Endothelial cell of umbilical vein (primary cell): ENCODE results near the gene RNF126. TPM values are rescaled to one million over a fixed set of nuclear protein-coding genes. Genes with fewer than 3 reads are reported as not detected.

Experiments used
- BruUV-seq: library from RNA; stranded (reverse); fragments of 400-500 nt; replicated peaks from 2 replicates; lab custom pipeline; 2021; lab: Mats Ljungman, UMichigan
- CTCF ChIA-PET: fragments of 300-600, 350-600 bp; sonication (Branson Sonifier 250); formaldehyde crosslinking; loops from one replicate; lab custom pipeline; 2021; ENCODE audit warnings: antibody characterized with exemption, inconsistent platforms; lab: Charles Lee
- POLR2A ChIA-PET: fragments of 300-600, 350-600 bp; sonication (Branson Sonifier 250); formaldehyde crosslinking; loops from one replicate; lab custom pipeline; 2021; ENCODE audit warnings: antibody characterized with exemption, inconsistent platforms; lab: Charles Lee
- DNase-seq: peaks from one replicate; pipeline ENCODE4 v3.0.0-alpha.2; 2011; ENCODE audit warnings: low read depth, low spot score
- FAIRE-seq: peaks from 2 replicates; lab custom pipeline; 2011; peaks lifted over from hg19 to GRCh38; lab: Jason Lieb, UNC
- H2AFZ ChIP-seq: 2 replicates; pipeline ENCODE4 v1.6.0; 2012; ENCODE audit warnings: low read depth, low read length, control low read depth, inconsistent platforms
- H3K27ac ChIP-seq: 2 replicates; pipeline ENCODE4 v1.5.1; 2011; ENCODE audit warnings: low read depth, mild to moderate bottlenecking, control low read depth, low read length, moderate library complexity; ENCODE audit not compliant: insufficient read depth
- H3K27me3 ChIP-seq, 2 experiments: 2 replicates each; pipeline versions ENCODE4 v1.6.0 to v1.6.1; 2011; ENCODE audit warnings: low read length in 2 of 2, mixed read lengths in 1 of 2; ENCODE audit not compliant: control insufficient read depth in 2 of 2, insufficient read depth in 2 of 2
- H3K36me3 ChIP-seq, 2 experiments: 2 replicates in 1 of 2; 3 replicates in 1 of 2; pipeline ENCODE4 v1.5.1; 2011; ENCODE audit warnings: low read length in 2 of 2, mild to moderate bottlenecking in 1 of 2, moderate library complexity in 1 of 2; ENCODE audit not compliant: control insufficient read depth in 2 of 2, insufficient read depth in 2 of 2; ENCODE audit errors: extremely low read depth in 1 of 2
- H3K4me1 ChIP-seq: 3 replicates; pipeline ENCODE4 v1.5.1; 2011; ENCODE audit warnings: mild to moderate bottlenecking, low read length; ENCODE audit not compliant: control insufficient read depth, insufficient read depth; ENCODE audit errors: extremely low read depth
- H3K4me2 ChIP-seq: 2 replicates; pipeline ENCODE4 v1.6.1; 2011; ENCODE audit warnings: low read length, control low read depth, mixed read lengths; ENCODE audit not compliant: insufficient read depth
- H3K4me3 ChIP-seq, 3 experiments: fragments of 200-600 bp in 1 of 3; sonication (generic), shearing (Covaris generic) in 1 of 3; replicated peaks in 1 of 3; 2 replicates each; pipeline ENCODE4 v1.5.1; 2011 to 2016; ENCODE audit warnings: control low read depth in 3 of 3, low read length in 3 of 3, mild to moderate bottlenecking in 2 of 3, inconsistent platforms in 1 of 3, low read depth in 1 of 3, moderate library complexity in 1 of 3; ENCODE audit not compliant: insufficient read depth in 1 of 3
- H3K79me2 ChIP-seq: 2 replicates; pipeline ENCODE4 v1.6.0; 2012; ENCODE audit warnings: low read length, inconsistent platforms; ENCODE audit not compliant: control insufficient read depth, insufficient read depth
- H3K9ac ChIP-seq: replicated peaks from 2 replicates; pipeline ENCODE3; 2011; ENCODE audit warnings: low read length, control low read depth; ENCODE audit not compliant: insufficient read depth; ENCODE audit errors: extremely low read depth
- H3K9me1 ChIP-seq: replicated peaks from 3 replicates; pipeline ENCODE4 v1.6.0; 2011; ENCODE audit warnings: mild to moderate bottlenecking, low read length; ENCODE audit not compliant: control insufficient read depth, insufficient read depth; ENCODE audit errors: extremely low read depth
- H3K9me3 ChIP-seq: replicated peaks from 2 replicates; pipeline ENCODE4 v1.5.1; 2012; ENCODE audit warnings: low read length, inconsistent platforms; ENCODE audit not compliant: control insufficient read depth, insufficient read depth
- H4K20me1 ChIP-seq: replicated peaks from 2 replicates; pipeline ENCODE3; 2011; ENCODE audit warnings: mild to moderate bottlenecking, low read length; ENCODE audit not compliant: control insufficient read depth, insufficient read depth; ENCODE audit errors: extremely low read depth
- CTCF ChIP-seq, 2 donors: IDR thresholded peaks; 1 replicate in 1 of 2; 2 replicates in 1 of 2; pipeline ENCODE4 v1.5.1; 2011; ENCODE audit warnings: low read length in 2 of 2, mild to moderate bottlenecking in 2 of 2, moderate library complexity in 2 of 2, control low read depth in 1 of 2, inconsistent platforms in 1 of 2, low read depth in 1 of 2; ENCODE audit not compliant: insufficient read depth in 1 of 2; ENCODE audit errors: extremely low read depth in 1 of 2
- EZH2 ChIP-seq: IDR thresholded peaks from 2 replicates; pipeline ENCODE4 v1.6.1; 2012; ENCODE audit warnings: borderline replicate concordance, low read depth, mild to moderate bottlenecking, moderate library complexity, low read length, inconsistent platforms; ENCODE audit not compliant: severe bottlenecking
- FOS ChIP-seq: IDR thresholded peaks from 2 replicates; pipeline ENCODE4 v1.6.1; 2011; ENCODE audit warnings: mild to moderate bottlenecking, low read length, moderate library complexity, borderline replicate concordance; ENCODE audit not compliant: insufficient read depth
- JUN ChIP-seq: IDR thresholded peaks from 2 replicates; pipeline ENCODE4 v1.6.1; 2011; ENCODE audit warnings: borderline replicate concordance, low read depth; ENCODE audit not compliant: insufficient read length, insufficient read depth
- MAX ChIP-seq: IDR thresholded peaks from 2 replicates; pipeline ENCODE4 v1.6.1; 2011; ENCODE audit not compliant: insufficient read depth, insufficient read length
- POLR2A ChIP-seq: IDR thresholded peaks from 2 replicates; pipeline ENCODE4 v1.6.1; 2012; ENCODE audit warnings: low read depth, mild to moderate bottlenecking, control low read depth, low read length
- POLR2AphosphoS5 ChIP-seq: IDR thresholded peaks from 2 replicates; pipeline ENCODE4 v1.6.1; 2012; ENCODE audit warnings: low read depth, mild to moderate bottlenecking, control low read depth, low read length, moderate library complexity; ENCODE audit not compliant: insufficient read depth
- dilution Hi-C: fragments of 300-500 bp; cut with MboI; formaldehyde crosslinking; loops from one replicate; pipeline ENCODE4 v1.15.0; 2019; ENCODE audit warnings: low sequenced_read_pairs; ENCODE audit not compliant: extremely low pct_ligation_motif_present
- intact Hi-C: fragments of 100-400 bp; cut with micrococcal nuclease; formaldehyde crosslinking; loops from one replicate; pipeline ENCODE4 v1.10.0; 2022
- polyA plus RNA-seq, 4 experiments: library from polyadenylated mRNA; depleted of rRNA in 3 of 4; stranded (reverse) in 3 of 4; unstranded in 1 of 4; fragments of >200 nt; gene quantifications; 2 replicates each; pipeline versions ENCODE4 v1.2.1 to v1.2.3, GENCODE V29; 2011 to 2012; ENCODE audit warnings: missing spikeins in 1 of 4
- total RNA-seq: library from RNA; stranded (reverse); gene quantifications from 2 replicates; pipeline ENCODE4 v1.2.3, GENCODE V29; 2021

The RNF126 gene
- total and polyA plus RNA-seq, 2 donors (not counting 3 experiments of a cell fraction or from before 2014, with no cell fraction given) = 19.2 to 61.3 TPM

- CTCF ChIA-PET = interaction anchor here (1.0 to 3.5 kb wide), 2 partner anchors 9 to 58 kb away, joined by 3 to 20 read pairs; no protein-coding TSS in a partner anchor
- H4K20me1 ChIP-seq = no peaks in the 10 kb centered on the region
- FAIRE-seq = no peak
- H3K36me3 ChIP-seq = no peaks in the 10 kb centered on the region
- dilution Hi-C loops (no loop called here), intact Hi-C loops (no loop called here)
- POLR2A ChIA-PET = no interaction called here
- H3K9ac ChIP-seq = no peak overlapping the region
- no peaks in the 10 kb centered on the region for H3K9me3 ChIP-seq
- no peak for DNase-seq
- peak overlapping the region; percentile 13 for H3K4me2 ChIP-seq
- TF ChIP-seq FOS (no peak), EZH2 (no peak), CTCF (IDR thresholded peaks at IDR 0.05; ENCODE audit: extremely low read depth in 1 of 2, insufficient read depth in 1 of 2, low read depth in 1 of 2, low read length in 2 of 2) (no peak), POLR2A (no peak)
- no peaks in the 10 kb centered on the region for H3K27me3 ChIP-seq
- no peak overlapping the region for H2AFZ ChIP-seq
- H3K4me3 ChIP-seq = no peak overlapping the region
- H3K27ac ChIP-seq = no peak overlapping the region
- H3K9me1 ChIP-seq = no peaks in the 10 kb centered on the region
- peaks cover 12% of the 10 kb centered on the region for H3K79me2 ChIP-seq
- BruUV-seq = no TSS peak
- H3K4me1 ChIP-seq = peaks cover 16% of the 10 kb centered on the region
Measured at GRCh38 chr19:676007-676338, 13.0 kb upstream of the RNF126 start.

GRCh38 chr19:674282-675151, 11.5 kb upstream of the RNF126 start:
- H3K9me3 ChIP-seq = no peaks in the 10 kb centered on the region
- no peaks in the 10 kb centered on the region for H3K27me3 ChIP-seq
- ChIA-PET POLR2A (no interaction called here), CTCF (interaction anchor here (3.5 kb wide), 1 partner anchor 60 kb away, joined by 20 read pairs; no protein-coding TSS in a partner anchor)
- DNase-seq = no peak
- no peak for TF ChIP-seq JUN
- no peak for TF ChIP-seq EZH2
- no peak for TF ChIP-seq POLR2AphosphoS5
- no peak for TF ChIP-seq MAX
- no peaks in the 10 kb centered on the region for H3K36me3 ChIP-seq
- intact Hi-C loops (no loop called here), dilution Hi-C loops (no loop called here)
- H2AFZ ChIP-seq = no peak overlapping the region
- H3K4me2 ChIP-seq = no peak overlapping the region
- H3K79me2 ChIP-seq = peaks cover 12% of the 10 kb centered on the region
- H3K9me1 ChIP-seq = no peaks in the 10 kb centered on the region
- no peak overlapping the region for H3K4me3 ChIP-seq
- H3K27ac ChIP-seq = no peak overlapping the region
- H4K20me1 ChIP-seq = no peaks in the 10 kb centered on the region
- no peak overlapping the region for H3K9ac ChIP-seq
- no TSS peak for BruUV-seq
- peaks cover 15% of the 10 kb centered on the region for H3K4me1 ChIP-seq
- no peak for FAIRE-seq
